Ascending aorta (tissue), 2 donors: Measurements from ENCODE around the gene PON3. TPM values are rescaled to one million over a fixed set of nuclear protein-coding genes. Genes with fewer than 3 reads are reported as not detected.

Source experiments
- DNase-seq, 2 donors: peaks; one replicate each; pipeline ENCODE4 v3.0.0-alpha.2; 2019; ENCODE audit warnings: low spot score in 2 of 2
- H3K27ac ChIP-seq, 2 donors: fragments of 200-600 bp; sonication (generic); one replicate each; pipeline ENCODE4 v1.5.1; 2016 to 2017; ENCODE audit warnings: mild to moderate bottlenecking in 1 of 2
- H3K27me3 ChIP-seq: fragments of 200-600 bp; sonication (generic); one replicate; pipeline ENCODE4 v1.5.1; 2017
- H3K36me3 ChIP-seq, 2 donors: fragments of 200-600 bp; sonication (generic); one replicate each; pipeline ENCODE4 v1.5.1; 2016
- H3K4me1 ChIP-seq, 2 donors: fragments of 200-600 bp; sonication (generic); one replicate each; pipeline ENCODE4 v1.5.1; 2016 to 2017; ENCODE audit warnings: mild to moderate bottlenecking in 1 of 2
- H3K4me3 ChIP-seq, 2 donors: fragments of 200-600 bp; sonication (generic); one replicate each; pipeline ENCODE4 v1.5.1; 2016 to 2017; ENCODE audit warnings: mild to moderate bottlenecking in 1 of 2
- H3K9me3 ChIP-seq, 2 donors: fragments of 200-600 bp; sonication (generic); one replicate each; pipeline ENCODE4 v1.5.1; 2016
- CTCF ChIP-seq, 3 experiments: fragments of 200-600 bp in 2 of 3; fragments of 450-650 bp in 1 of 3; sonication (generic) in 2 of 3; IDR thresholded peaks; one replicate each; pipeline ENCODE4 v1.5.1; 2016 to 2019; ENCODE audit warnings: antibody characterized with exemption in 3 of 3, mild to moderate bottlenecking in 1 of 3, moderate library complexity in 1 of 3
- intact Hi-C: fragments of 100-400 bp; cut with DNase I; formaldehyde crosslinking; loops from one replicate; pipeline ENCODE4 v1.15.1; 2023
- total RNA-seq: library from RNA; depleted of rRNA; stranded (reverse); fragments of >200 nt; gene quantifications from one replicate; pipeline ENCODE4 v1.1.0, GENCODE V29; 2016

The PON3 gene
- total RNA-seq, 1 donor from 2014 or later: not detected

GRCh38 chr7:95338832-95339231 lies 57.3 kb downstream of the PON3 start:
- no peak for TF ChIP-seq CTCF (IDR thresholded peaks at IDR 0.05)
- intact Hi-C loops: no loop called here
- H3K9me3 ChIP-seq: no peaks in the 10 kb centered on the region
- no peak for DNase-seq
- H3K4me1 ChIP-seq: no peaks in the 10 kb centered on the region
- no peak overlapping the region for H3K4me3 ChIP-seq
- no peaks in the 10 kb centered on the region for H3K27me3 ChIP-seq
- H3K36me3 ChIP-seq: no peaks in the 10 kb centered on the region
- H3K27ac ChIP-seq: no peak overlapping the region

- no peak for TF ChIP-seq CTCF (IDR thresholded peaks at IDR 0.05)
- intact Hi-C loops: no loop called here
Measured at GRCh38 chr7:95335093-95335492, 61.1 kb downstream of the PON3 start.

GRCh38 chr7:95334447-95334846 lies 61.7 kb downstream of the PON3 start:
- no peak overlapping the region for H3K4me3 ChIP-seq
- TF ChIP-seq CTCF (IDR thresholded peaks at IDR 0.05): no peak
- no peak overlapping the region for H3K27ac ChIP-seq
- H3K27me3 ChIP-seq: no peaks in the 10 kb centered on the region
- DNase-seq: no peak
- H3K36me3 ChIP-seq: no peaks in the 10 kb centered on the region
- no peaks in the 10 kb centered on the region for H3K9me3 ChIP-seq
- intact Hi-C loops: no loop called here
- no peaks in the 10 kb centered on the region for H3K4me1 ChIP-seq

More at GRCh38 chr7:95335093-95335492, 61.1 kb downstream of the PON3 start:
- H3K36me3 ChIP-seq: no peaks in the 10 kb centered on the region
- no peaks in the 10 kb centered on the region for H3K4me1 ChIP-seq
- no peak overlapping the region for H3K27ac ChIP-seq
- H3K27me3 ChIP-seq: no peaks in the 10 kb centered on the region
- H3K9me3 ChIP-seq: no peaks in the 10 kb centered on the region
- no peak for DNase-seq
- H3K4me3 ChIP-seq: no peak overlapping the region

- Histone ChIP-seq H3K36me3 (no peaks in the 10 kb centered on the region), H3K27ac (no peak overlapping the region), H3K4me1 (no peaks in the 10 kb centered on the region), H3K9me3 (no peaks in the 10 kb centered on the region), H3K4me3 (peak overlapping the region; percentile 43 to 47), H3K27me3 (no peaks in the 10 kb centered on the region)
- intact Hi-C loops: no loop called here
- no peak for DNase-seq
- TF ChIP-seq CTCF (IDR thresholded peaks at IDR 0.05): no peak
Measured at GRCh38 chr7:95330961-95331337, 65.2 kb downstream of the PON3 start.

- no peaks in the 10 kb centered on the region for H3K4me1 ChIP-seq
- DNase-seq: no peak
- H3K4me3 ChIP-seq: peak overlapping the region; percentile 43 to 47
- H3K27me3 ChIP-seq: no peaks in the 10 kb centered on the region
- H3K27ac ChIP-seq: no peak overlapping the region
- no peak for TF ChIP-seq CTCF (IDR thresholded peaks at IDR 0.05)
- intact Hi-C loops: no loop called here
- H3K9me3 ChIP-seq: no peaks in the 10 kb centered on the region
- no peaks in the 10 kb centered on the region for H3K36me3 ChIP-seq
Measured at GRCh38 chr7:95330204-95330960, 65.8 kb downstream of the PON3 start.
